GM12801 (cell line): ENCODE results near the gene HSF5.

Experiments
- TF ChIP-seq, protein P1 (sequence below): IDR thresholded peaks from one replicate; pipeline ENCODE4 v1.5.1; 2011; ENCODE audit warnings: control low read depth; ENCODE audit not compliant: insufficient read length; ENCODE audit errors: extremely low read depth

Gene HSF5

DNA sequence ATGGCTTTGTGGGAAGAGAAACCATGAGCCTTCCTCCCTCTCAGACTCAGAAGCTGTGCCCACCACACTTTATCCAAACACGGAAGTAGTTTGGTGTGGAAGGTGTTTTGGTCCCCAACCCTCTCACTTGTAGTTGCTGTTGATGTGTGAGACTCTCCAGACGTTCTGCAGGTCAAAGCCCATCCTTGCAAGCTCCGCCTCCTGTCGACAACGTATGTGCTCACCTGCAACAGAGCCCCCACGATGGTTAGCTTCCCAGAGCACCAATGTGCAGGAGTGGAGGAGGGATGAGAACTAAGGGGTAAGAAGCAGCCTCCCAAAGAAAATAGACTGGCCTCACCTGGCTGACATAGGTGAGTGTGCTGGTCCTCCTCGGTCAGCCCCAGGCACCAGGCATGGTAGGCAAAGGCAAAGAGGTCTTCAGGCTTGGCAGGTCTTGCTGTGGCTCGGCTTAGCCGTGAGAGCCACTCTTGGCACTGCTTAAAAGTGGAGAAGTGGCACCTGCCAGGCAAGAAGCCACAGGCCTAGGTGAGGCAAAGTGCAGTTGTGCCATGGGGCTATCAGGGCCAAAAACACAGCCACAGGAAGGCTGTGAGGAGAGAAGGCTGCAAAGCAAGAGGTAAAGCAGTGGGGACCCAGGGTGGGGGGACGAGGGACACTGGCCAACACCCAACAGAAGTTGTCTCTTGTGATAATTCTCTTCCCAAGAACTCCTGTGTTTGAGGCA, 20.3 kb upstream of the HSF5 start:
- TF ChIP-seq, protein P1, sequence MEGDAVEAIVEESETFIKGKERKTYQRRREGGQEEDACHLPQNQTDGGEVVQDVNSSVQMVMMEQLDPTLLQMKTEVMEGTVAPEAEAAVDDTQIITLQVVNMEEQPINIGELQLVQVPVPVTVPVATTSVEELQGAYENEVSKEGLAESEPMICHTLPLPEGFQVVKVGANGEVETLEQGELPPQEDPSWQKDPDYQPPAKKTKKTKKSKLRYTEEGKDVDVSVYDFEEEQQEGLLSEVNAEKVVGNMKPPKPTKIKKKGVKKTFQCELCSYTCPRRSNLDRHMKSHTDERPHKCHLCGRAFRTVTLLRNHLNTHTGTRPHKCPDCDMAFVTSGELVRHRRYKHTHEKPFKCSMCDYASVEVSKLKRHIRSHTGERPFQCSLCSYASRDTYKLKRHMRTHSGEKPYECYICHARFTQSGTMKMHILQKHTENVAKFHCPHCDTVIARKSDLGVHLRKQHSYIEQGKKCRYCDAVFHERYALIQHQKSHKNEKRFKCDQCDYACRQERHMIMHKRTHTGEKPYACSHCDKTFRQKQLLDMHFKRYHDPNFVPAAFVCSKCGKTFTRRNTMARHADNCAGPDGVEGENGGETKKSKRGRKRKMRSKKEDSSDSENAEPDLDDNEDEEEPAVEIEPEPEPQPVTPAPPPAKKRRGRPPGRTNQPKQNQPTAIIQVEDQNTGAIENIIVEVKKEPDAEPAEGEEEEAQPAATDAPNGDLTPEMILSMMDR, result no peak

DNA sequence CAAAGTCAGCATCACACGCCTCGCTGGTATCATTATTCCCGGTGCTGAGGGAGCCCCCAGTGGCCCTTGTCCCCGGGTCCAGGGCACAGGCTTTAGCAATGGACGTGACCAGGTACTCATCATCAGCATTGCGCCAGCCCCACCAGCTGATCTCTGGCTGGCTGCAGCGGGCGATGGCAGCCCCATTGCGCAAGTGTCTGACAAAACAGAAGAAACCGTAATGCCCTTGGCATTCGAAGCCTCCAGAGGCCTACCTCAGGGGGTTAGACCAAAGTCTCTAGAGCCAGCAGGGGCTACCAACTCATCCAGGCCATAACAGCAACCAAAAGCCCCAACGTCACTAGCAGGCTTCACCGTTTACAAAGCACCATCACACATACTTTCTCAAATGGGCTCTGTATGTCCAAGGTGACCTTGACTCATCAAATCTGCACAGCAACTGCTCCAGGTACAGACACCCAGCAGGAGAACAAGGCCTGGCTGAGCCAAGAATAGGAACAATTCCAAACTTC, 19.0 kb upstream of the HSF5 start:
- TF ChIP-seq, protein P1, result no peak

DNA sequence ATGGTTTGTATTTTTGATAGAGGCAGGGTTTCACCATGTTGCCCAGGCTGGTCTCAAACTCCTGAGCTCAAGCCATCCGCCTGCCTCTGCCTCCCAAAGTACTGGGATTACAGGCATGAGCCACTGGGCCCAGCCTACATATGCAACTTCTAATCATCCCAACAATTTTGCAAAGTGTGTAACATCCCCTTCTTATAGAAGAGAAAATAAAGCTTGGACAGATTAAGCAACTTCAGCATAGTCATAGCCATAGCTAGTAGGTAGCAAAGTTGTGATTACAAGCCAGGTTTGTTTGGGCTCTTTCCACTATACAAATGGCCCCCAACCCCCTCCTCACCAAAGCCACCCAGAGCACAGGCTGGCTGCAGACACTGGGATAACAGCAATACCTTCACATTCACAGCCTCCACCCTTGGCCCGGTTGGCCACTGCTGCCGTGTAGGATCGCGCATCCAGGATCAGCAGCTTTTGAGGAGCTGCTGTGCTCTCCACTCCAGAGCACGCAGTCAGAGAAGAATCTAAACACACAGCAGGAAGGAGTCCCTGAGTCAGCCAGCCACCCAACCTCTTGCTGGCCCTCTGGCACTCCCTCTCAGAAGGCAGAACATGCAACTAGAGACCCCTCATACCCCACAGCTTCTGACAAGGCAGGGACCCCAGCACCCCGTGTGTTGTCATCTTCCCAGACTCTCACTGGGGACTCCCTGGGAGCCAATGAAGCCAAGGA, 18.3 kb upstream of the HSF5 start:
- TF ChIP-seq, protein P1, result no peak

DNA sequence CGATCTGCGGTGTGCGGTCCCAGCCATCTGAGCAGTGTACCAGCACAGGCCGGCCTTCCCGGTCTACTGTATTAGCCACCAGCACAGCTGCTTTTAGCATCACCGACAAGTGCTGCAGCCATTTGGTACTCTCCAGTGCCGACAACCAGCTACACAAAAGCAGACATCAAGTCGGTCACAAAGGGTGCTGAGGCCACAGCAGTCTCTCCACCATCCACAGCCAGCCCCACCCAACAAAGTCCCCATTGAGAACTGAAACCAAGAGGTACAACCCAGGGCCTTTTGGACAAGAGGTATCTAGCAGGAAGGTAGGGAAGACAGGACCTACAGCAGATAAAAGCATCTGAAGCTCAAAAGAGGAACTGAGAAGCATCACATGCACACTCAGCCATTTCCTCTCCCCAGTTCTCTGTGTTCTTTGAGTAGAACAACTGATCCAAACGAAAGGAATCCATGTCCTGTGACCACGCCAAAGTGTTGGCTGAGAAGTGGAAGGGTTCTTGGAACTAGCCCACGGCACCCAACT, 16.7 kb upstream of the HSF5 start:
- TF ChIP-seq, protein P1, result no peak

DNA sequence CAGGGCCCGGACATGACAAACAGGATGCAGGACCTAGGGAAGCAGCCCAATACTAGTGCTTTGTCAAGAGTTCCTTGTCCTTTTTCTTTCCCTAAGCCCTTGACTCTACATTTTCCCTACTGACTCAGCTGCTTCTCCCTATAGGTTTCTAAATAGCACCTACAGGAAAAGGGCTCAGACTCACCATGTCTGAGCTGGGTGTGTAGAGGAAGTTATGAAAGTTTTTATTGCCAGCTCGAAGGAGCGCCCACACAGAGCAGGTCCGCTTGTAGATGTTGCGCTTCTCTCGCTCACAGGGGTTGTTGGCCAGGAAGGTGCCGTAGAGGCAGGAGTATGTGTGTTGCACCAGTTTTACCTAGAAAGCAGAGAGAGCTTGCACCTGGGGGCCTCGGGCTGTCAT, 15.7 kb upstream of the HSF5 start:
- TF ChIP-seq, protein P1, result no peak

DNA sequence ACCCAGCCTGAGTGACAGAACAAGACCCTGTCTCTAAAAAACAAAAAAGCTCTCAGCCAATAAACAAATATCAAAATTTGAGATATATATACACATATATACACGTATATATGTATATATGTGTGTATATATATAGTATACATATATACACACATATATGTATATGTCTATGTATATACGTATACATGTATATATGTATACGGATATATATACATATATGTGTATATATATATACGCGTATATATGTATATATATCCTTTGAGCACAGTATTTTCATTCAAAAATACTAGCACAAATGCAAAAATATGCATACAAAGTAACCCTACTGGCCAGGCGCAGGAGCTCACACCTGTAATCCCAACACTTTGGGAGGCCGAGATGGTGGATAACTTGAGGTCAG, 13.2 kb upstream of the HSF5 start:
- TF ChIP-seq, protein P1, result no peak

DNA sequence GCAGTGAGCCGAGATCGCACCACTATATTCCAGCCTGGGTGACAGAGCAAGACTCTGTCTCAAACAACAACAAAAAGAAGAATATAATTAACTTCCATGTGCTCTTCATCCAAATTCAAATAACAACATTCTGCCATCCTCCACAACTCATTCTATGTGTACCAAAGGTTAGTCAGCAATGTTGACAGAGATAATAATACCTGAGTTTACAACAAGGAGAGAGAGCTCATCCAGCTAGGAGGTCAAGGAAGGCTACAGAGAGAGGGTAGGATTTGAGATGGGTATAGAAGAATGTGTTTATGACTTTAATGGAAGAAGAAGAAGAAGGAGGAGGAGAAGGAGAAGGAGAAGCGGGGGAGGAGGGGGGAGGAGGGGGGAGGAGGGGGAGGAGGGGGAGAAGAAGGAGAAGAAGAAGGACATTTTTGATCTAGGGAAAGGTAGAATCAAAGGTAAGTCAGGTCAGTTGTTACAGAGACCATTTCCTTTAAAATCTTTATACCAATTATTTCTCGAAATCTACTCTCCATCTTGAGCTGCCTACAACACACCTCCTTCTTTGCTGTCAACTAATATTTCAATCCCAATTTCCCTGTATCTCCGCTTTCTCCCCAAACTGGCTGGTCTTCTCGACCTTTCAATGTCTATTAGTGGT, 10.1 kb upstream of the HSF5 start:
- TF ChIP-seq, protein P1, result no peak
